Measurements from ENCODE around the gene FOXP1.

- TF ChIP-seq CTCF (IDR thresholded peaks at IDR 0.05; ENCODE audit: poor library complexity) (no peak), EZH2phosphoT487 (IDR thresholded peaks at IDR 0.05; ENCODE audit: low read depth, severe bottlenecking, unreplicated experiment) (no peak)
These were observed 174.6 kb downstream of the FOXP1 start for GRCh38 chr3:71408903-71409302.
